KOPT-K1 (cell line): ENCODE measurements around the gene PRCD.

Source experiments
- H3K27ac ChIP-seq: fragments of 200-600 bp; sonication (generic); 2 replicates; pipeline ENCODE4 v1.5.1; 2016; ENCODE audit warnings: antibody characterized with exemption, mild to moderate bottlenecking, low read depth, low read length; ENCODE audit not compliant: poor library complexity, severe bottlenecking
- H3K36me3 ChIP-seq: fragments of 200-600 bp; sonication (generic); 2 replicates; pipeline ENCODE4 v1.5.1; 2017; ENCODE audit warnings: antibody characterized with exemption, mild to moderate bottlenecking, low read length, moderate library complexity; ENCODE audit not compliant: insufficient read depth
- H3K9me3 ChIP-seq: fragments of 200-600 bp; sonication (generic); 2 replicates; pipeline ENCODE4 v1.5.1; 2017; ENCODE audit warnings: antibody characterized with exemption, low read length, mild to moderate bottlenecking; ENCODE audit not compliant: insufficient read depth, poor library complexity, severe bottlenecking

PRCD gene

GRCh38 chr17:76539631-76540271, at the start of gene PRCD:
Gene PRCD, plus strand, starts transcription at chr17:76540044. Its CDS starts 98 bp downstream, at chr17:76540142.
- no peak within 1 kb of the TSS for H3K27ac ChIP-seq
- no peaks in the 10 kb centered on the region for H3K36me3 ChIP-seq
- H3K9me3 ChIP-seq = no peaks in the 10 kb centered on the region

- H3K27ac ChIP-seq = no peak overlapping the region
- no peaks in the 10 kb centered on the region for H3K36me3 ChIP-seq
- H3K9me3 ChIP-seq = no peaks in the 10 kb centered on the region
Observed at GRCh38 chr17:76490112-76490710, 49.6 kb upstream of the PRCD start.

GRCh38 chr17:76491271-76492122, 48.3 kb upstream of the PRCD start:
- no peak overlapping the region for H3K27ac ChIP-seq
- H3K36me3 ChIP-seq = no peaks in the 10 kb centered on the region
- no peaks in the 10 kb centered on the region for H3K9me3 ChIP-seq

GRCh38 chr17:76492123-76492988, 47.5 kb upstream of the PRCD start:
- Histone ChIP-seq H3K9me3 (no peaks in the 10 kb centered on the region), H3K36me3 (no peaks in the 10 kb centered on the region), H3K27ac (peak overlapping the region; percentile 63)

GRCh38 chr17:76492989-76493501, 46.8 kb upstream of the PRCD start:
- no peaks in the 10 kb centered on the region for H3K36me3 ChIP-seq
- H3K27ac ChIP-seq = peak overlapping the region; percentile 63
- H3K9me3 ChIP-seq = no peaks in the 10 kb centered on the region

- Histone ChIP-seq H3K27ac (peak overlapping the region; percentile 63), H3K9me3 (no peaks in the 10 kb centered on the region), H3K36me3 (no peaks in the 10 kb centered on the region)
Observed at GRCh38 chr17:76493505-76494167, 46.2 kb upstream of the PRCD start.

GRCh38 chr17:76495663-76496400, 44.0 kb upstream of the PRCD start:
- Histone ChIP-seq H3K36me3 (no peaks in the 10 kb centered on the region), H3K27ac (no peak overlapping the region), H3K9me3 (no peaks in the 10 kb centered on the region)

- Histone ChIP-seq H3K27ac (no peak overlapping the region), H3K36me3 (no peaks in the 10 kb centered on the region), H3K9me3 (no peaks in the 10 kb centered on the region)
Observed at GRCh38 chr17:76496464-76496863, 43.4 kb upstream of the PRCD start.

- Histone ChIP-seq H3K27ac (no peak overlapping the region), H3K36me3 (no peaks in the 10 kb centered on the region), H3K9me3 (no peaks in the 10 kb centered on the region)
Observed at GRCh38 chr17:76497699-76497978, 42.2 kb upstream of the PRCD start.

- H3K36me3 ChIP-seq = no peaks in the 10 kb centered on the region
- H3K27ac ChIP-seq = no peak overlapping the region
- no peaks in the 10 kb centered on the region for H3K9me3 ChIP-seq
Observed at GRCh38 chr17:76497979-76498875, 41.6 kb upstream of the PRCD start.

- H3K36me3 ChIP-seq = no peaks in the 10 kb centered on the region
- no peaks in the 10 kb centered on the region for H3K9me3 ChIP-seq
- H3K27ac ChIP-seq = no peak overlapping the region
Observed at GRCh38 chr17:76498876-76499251, 41.0 kb upstream of the PRCD start.

GRCh38 chr17:76499267-76499667, 40.6 kb upstream of the PRCD start:
- H3K9me3 ChIP-seq = no peaks in the 10 kb centered on the region
- no peak overlapping the region for H3K27ac ChIP-seq
- no peaks in the 10 kb centered on the region for H3K36me3 ChIP-seq

- no peaks in the 10 kb centered on the region for H3K9me3 ChIP-seq
- no peak overlapping the region for H3K27ac ChIP-seq
- H3K36me3 ChIP-seq = no peaks in the 10 kb centered on the region
Observed at GRCh38 chr17:76500074-76500746, 39.6 kb upstream of the PRCD start.
